Prostate gland (tissue), 2 donors: ENCODE measurements around the gene PAQR5. TPM values are rescaled to one million over a fixed set of nuclear protein-coding genes. Genes with fewer than 3 reads are reported as not detected.

Source experiments
- DNase-seq: peaks from one replicate; pipeline ENCODE4 v3.0.0-alpha.2; 2019; ENCODE audit warnings: low spot score
- H3K27ac ChIP-seq, 2 donors: fragments of 200-600 bp; sonication (generic); 2 replicates each; pipeline ENCODE4 v1.5.1; 2017 to 2019
- H3K27me3 ChIP-seq: fragments of 200-600 bp; sonication (generic); replicated peaks from 2 replicates; pipeline ENCODE4 v1.5.1; 2019; ENCODE audit not compliant: insufficient read depth
- H3K36me3 ChIP-seq, 2 donors: fragments of 200-600 bp; sonication (generic); 1 replicate in 1 of 2; 2 replicates in 1 of 2; pipeline versions ENCODE4 v1.5.1 to v1.8.1; 2017 to 2019
- H3K4me1 ChIP-seq: fragments of 200-600 bp; sonication (generic); replicated peaks from 2 replicates; pipeline ENCODE4 v1.5.1; 2019
- H3K4me3 ChIP-seq, 2 donors: fragments of 200-600 bp; sonication (generic); 2 replicates each; pipeline ENCODE4 v1.5.1; 2017 to 2019
- H3K9me3 ChIP-seq: fragments of 200-600 bp; sonication (generic); 2 replicates; pipeline ENCODE4 v1.5.1; 2017
- CTCF ChIP-seq, 4 experiments: fragments of 200-600 bp in 2 of 4; fragments of 450-650 bp in 2 of 4; sonication (generic) in 2 of 4; IDR thresholded peaks; 1 replicate in 3 of 4; 2 replicates in 1 of 4; pipeline ENCODE4 v1.5.1; 2016 to 2019; ENCODE audit warnings: antibody characterized with exemption in 4 of 4, mild to moderate bottlenecking in 2 of 4, moderate library complexity in 2 of 4
- POLR2A ChIP-seq: fragments of 450-650 bp; IDR thresholded peaks from one replicate; pipeline ENCODE4 v1.6.1; 2016; ENCODE audit warnings: antibody characterized with exemption, mild to moderate bottlenecking
- POLR2AphosphoS5 ChIP-seq: sonication (generic); formaldehyde crosslinking; IDR thresholded peaks from one replicate; pipeline ENCODE4 v1.6.1; 2017; ENCODE audit warnings: antibody characterized with exemption
- WGBS: methylation state at CpG from one replicate; pipeline ENCODE4 v1.1.5; 2018; 5-methylcytosine and 5-hydroxymethylcytosine counted together
- intact Hi-C: fragments of 100-400 bp; cut with DNase I; formaldehyde crosslinking; loops from one replicate; pipeline ENCODE4 v1.14.2; 2022
- total RNA-seq, 2 donors: library from RNA; depleted of rRNA; stranded (reverse); fragments of >200 nt; gene quantifications; one replicate each; pipeline ENCODE4 v1.1.0, GENCODE V29; 2016

PAQR5 gene
- total RNA-seq, 2 donors from 2014 or later, result 0.17 to 1.2 TPM

- WGBS, result 14% methylated on average over 32 of the region's 32 CpGs
Observed at GRCh38 chr15:69451951-69452691, 153.4 kb downstream of the PAQR5 start.

GRCh38 chr15:69452692-69453521, 154.2 kb downstream of the PAQR5 start, which contains the start of gene RPLP1:
Gene RPLP1, plus strand, starts transcription at chr15:69452818. Its CDS starts 131 bp downstream, at chr15:69452949.
- under 1% methylated on average over 63 of the region's 77 CpGs for WGBS
- DNase-seq, result peak; percentile 96
- Histone ChIP-seq H3K4me1 (peaks cover 7% of the 10 kb centered on the region), H3K4me3 (peak within 1 kb of the TSS; percentile 76 to 92), H3K27me3 (no peaks in the 10 kb centered on the region), H3K36me3 (no peaks in the 10 kb centered on the region), H3K27ac (peak within 1 kb of the TSS; percentile 82 to 90), H3K9me3 (no peaks in the 10 kb centered on the region)
- intact Hi-C loops, result no loop called here
- TF ChIP-seq CTCF (IDR thresholded peaks at IDR 0.05) (no peak), POLR2A (peak; percentile 61), POLR2AphosphoS5 (peak; percentile 94)

More at GRCh38 chr15:69451951-69452691, 153.4 kb downstream of the PAQR5 start:
- no peaks in the 10 kb centered on the region for H3K27me3 ChIP-seq
- peaks cover 7% of the 10 kb centered on the region for H3K4me1 ChIP-seq
- peak overlapping the region; percentile 82 to 90 for H3K27ac ChIP-seq
- DNase-seq, result no peak
- TF ChIP-seq POLR2AphosphoS5 (no peak), CTCF (IDR thresholded peaks at IDR 0.05) (no peak), POLR2A (no peak)
- H3K9me3 ChIP-seq, result no peaks in the 10 kb centered on the region
- peak overlapping the region; percentile 76 to 92 for H3K4me3 ChIP-seq
- H3K36me3 ChIP-seq, result no peaks in the 10 kb centered on the region
- intact Hi-C loops, result no loop called here

- no peak overlapping the region for H3K27ac ChIP-seq
- H3K4me3 ChIP-seq, result peak overlapping the region in 1 of 2 donors; percentile 76
- no peaks in the 10 kb centered on the region for H3K27me3 ChIP-seq
- no peaks in the 10 kb centered on the region for H3K36me3 ChIP-seq
- H3K4me1 ChIP-seq, result peaks cover 7% of the 10 kb centered on the region
- no peaks in the 10 kb centered on the region for H3K9me3 ChIP-seq
- intact Hi-C loops, result no loop called here
- DNase-seq, result no peak
- WGBS, result 25% methylated on average over 5 of the region's 5 CpGs
- TF ChIP-seq POLR2AphosphoS5 (no peak), POLR2A (no peak), CTCF (IDR thresholded peaks at IDR 0.05) (no peak)
Observed at GRCh38 chr15:69454953-69455352, 156.2 kb downstream of the PAQR5 start.

- H3K9me3 ChIP-seq, result no peaks in the 10 kb centered on the region
- no peak for DNase-seq
- H3K4me3 ChIP-seq, result no peak overlapping the region
- peaks cover 7% of the 10 kb centered on the region for H3K4me1 ChIP-seq
- no peak for TF ChIP-seq POLR2A
- no peak for TF ChIP-seq CTCF (IDR thresholded peaks at IDR 0.05)
- TF ChIP-seq POLR2AphosphoS5, result no peak
- no peaks in the 10 kb centered on the region for H3K27me3 ChIP-seq
- H3K36me3 ChIP-seq, result no peaks in the 10 kb centered on the region
- 79% methylated on average over 13 of the region's 13 CpGs for WGBS
- intact Hi-C loops, result no loop called here
- H3K27ac ChIP-seq, result no peak overlapping the region
Observed at GRCh38 chr15:69456208-69457166, 157.8 kb downstream of the PAQR5 start.

Other genes with a start within 250 kb of the PAQR5 start
- 10 to 100 TPM; 17.4 TPM for gene GLCE, start 138.3 kb upstream of the PAQR5 start, total RNA-seq
- gene KIF23, start 115.4 kb downstream of the PAQR5 start, total RNA-seq, result 1 to 10 TPM; 2.6 to 7.4 TPM
- 100 to 1,000 TPM; 593 to 930 TPM for gene RPLP1, start 153.9 kb downstream of the PAQR5 start, total RNA-seq